Gastroesophageal sphincter (tissue), 3 donors: ENCODE results near the gene TAS1R3.
"Not testable (repeated sequence)": the region's sequence is repeated elsewhere in the genome, so short reads cannot be mapped to it uniquely, and the experiment has no call there.

Experiments
- EP300 ChIP-seq: sonication (generic); formaldehyde crosslinking; IDR thresholded peaks from one replicate; pipeline ENCODE4 v1.6.1; 2017; ENCODE audit warnings: antibody characterized with exemption, mild to moderate bottlenecking
- POLR2A ChIP-seq, 2 donors: fragments of 450-650 bp; IDR thresholded peaks; one replicate each; pipeline ENCODE4 v1.6.1; 2017; ENCODE audit warnings: antibody characterized with exemption in 2 of 2, mild to moderate bottlenecking in 2 of 2, moderate library complexity in 1 of 2
- POLR2AphosphoS5 ChIP-seq: sonication (generic); formaldehyde crosslinking; IDR thresholded peaks from one replicate; pipeline ENCODE4 v1.6.1; 2017; ENCODE audit warnings: antibody characterized with exemption
- TF ChIP-seq, protein P1 (sequence below), 4 experiments: fragments of 200-600 bp in 2 of 4; fragments of 450-650 bp in 2 of 4; sonication (generic) in 1 of 4; IDR thresholded peaks; one replicate each; pipeline ENCODE4 v1.5.1; 2017 to 2019; ENCODE audit warnings: antibody characterized with exemption in 4 of 4, mild to moderate bottlenecking in 2 of 4, moderate library complexity in 2 of 4

DNA sequence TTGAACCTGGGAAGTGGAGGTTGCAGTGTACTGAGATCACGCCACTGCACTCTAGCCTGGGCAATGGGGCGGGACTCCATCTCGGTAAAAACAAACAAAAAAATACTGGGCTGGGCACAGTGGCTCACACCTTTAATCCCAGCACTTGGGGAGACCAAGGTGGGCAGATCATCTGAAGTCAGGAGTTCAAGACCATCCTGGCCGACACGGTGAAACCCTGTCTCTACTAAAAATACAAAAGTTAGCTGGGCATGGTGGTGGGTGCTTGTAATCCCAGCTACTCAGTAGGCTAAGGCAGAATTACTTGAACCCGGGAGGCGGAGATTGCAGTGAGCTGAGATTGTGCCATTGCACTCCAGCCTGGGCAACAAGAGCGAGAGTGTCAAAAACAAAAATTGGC, 14.9 kb upstream of the TAS1R3 start:
- TF ChIP-seq, protein P1, sequence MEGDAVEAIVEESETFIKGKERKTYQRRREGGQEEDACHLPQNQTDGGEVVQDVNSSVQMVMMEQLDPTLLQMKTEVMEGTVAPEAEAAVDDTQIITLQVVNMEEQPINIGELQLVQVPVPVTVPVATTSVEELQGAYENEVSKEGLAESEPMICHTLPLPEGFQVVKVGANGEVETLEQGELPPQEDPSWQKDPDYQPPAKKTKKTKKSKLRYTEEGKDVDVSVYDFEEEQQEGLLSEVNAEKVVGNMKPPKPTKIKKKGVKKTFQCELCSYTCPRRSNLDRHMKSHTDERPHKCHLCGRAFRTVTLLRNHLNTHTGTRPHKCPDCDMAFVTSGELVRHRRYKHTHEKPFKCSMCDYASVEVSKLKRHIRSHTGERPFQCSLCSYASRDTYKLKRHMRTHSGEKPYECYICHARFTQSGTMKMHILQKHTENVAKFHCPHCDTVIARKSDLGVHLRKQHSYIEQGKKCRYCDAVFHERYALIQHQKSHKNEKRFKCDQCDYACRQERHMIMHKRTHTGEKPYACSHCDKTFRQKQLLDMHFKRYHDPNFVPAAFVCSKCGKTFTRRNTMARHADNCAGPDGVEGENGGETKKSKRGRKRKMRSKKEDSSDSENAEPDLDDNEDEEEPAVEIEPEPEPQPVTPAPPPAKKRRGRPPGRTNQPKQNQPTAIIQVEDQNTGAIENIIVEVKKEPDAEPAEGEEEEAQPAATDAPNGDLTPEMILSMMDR (IDR thresholded peaks at IDR 0.05) = not testable (repeated sequence)
- TF ChIP-seq POLR2A (IDR thresholded peaks at IDR 0.05); EP300; POLR2AphosphoS5: not testable (repeated sequence)
